GM21576 (cell line): ENCODE data around the gene USP33.
A peak's percentile ranks its signal among the peaks of the same experiment; 100 is the strongest.
"Not testable (repeated sequence)": the region's sequence is repeated elsewhere in the genome, so short reads cannot be mapped to it uniquely, and the experiment has no call there.

Experiments
- ATAC-seq: cut with Tn5 transposase; IDR thresholded peaks from one replicate; pipeline ENCODE4 v1.9.1; 2021; ENCODE audit warnings: mild to moderate bottlenecking, moderate library complexity; ENCODE audit not compliant: unreplicated experiment

The USP33 gene

DNA sequence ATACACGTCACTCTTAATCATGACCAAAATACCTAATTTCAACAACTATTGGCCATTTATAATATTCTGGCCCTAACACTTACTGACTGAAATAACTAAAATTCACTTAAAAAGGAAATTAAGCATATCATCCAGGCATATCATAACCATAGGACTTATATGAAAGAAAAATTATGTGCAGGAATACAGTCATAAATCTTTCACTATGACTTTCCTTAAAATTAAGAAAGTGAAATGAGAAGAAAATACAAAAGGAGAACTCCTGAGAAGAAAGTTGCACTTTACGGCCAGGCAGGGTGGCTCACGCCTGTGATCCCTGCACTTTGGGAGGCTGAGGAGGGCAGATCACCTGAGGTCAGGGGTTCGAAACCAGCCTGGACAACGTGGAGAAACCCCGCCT, 86.6 kb downstream of the USP33 start:
- ATAC-seq = no peak

DNA sequence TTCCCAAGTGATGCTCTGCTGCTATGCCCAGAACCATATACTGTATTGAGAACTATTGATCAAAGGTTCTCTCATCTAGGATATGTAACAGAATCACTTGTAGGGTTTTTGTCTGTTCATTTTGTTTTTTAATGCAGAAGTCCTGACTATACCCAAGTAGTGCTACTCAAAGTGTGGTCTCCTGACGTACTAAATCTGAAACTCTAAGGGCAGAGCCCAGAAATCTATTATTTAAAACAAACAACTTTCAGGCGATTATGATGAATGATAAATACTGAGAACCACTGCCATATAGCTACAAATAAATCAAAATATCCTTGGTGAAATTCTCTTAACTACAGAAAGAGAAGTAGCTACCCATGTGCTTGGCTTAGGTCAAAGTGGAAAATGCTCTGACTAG, 87.3 kb downstream of the USP33 start:
- ATAC-seq = peak; percentile 36

DNA sequence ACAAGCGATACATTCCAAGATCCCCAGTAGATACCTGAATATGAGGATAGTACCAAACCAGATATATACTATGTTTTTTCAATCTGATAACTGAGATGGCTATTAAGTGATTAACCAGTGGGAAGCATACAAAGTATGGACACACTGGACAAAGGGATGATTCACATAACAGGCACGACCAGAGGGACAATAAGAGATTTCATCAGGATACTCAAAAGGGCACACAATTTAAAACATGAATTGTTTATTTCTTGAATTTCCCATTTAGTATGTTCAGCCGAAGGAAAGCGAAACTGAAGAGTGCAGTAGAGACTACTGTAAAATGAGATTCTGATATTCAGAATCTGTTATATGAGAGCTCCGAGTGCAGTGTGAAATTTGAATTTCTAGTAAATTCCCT, 87.8 kb downstream of the USP33 start:
- peak; percentile 35 for ATAC-seq

DNA sequence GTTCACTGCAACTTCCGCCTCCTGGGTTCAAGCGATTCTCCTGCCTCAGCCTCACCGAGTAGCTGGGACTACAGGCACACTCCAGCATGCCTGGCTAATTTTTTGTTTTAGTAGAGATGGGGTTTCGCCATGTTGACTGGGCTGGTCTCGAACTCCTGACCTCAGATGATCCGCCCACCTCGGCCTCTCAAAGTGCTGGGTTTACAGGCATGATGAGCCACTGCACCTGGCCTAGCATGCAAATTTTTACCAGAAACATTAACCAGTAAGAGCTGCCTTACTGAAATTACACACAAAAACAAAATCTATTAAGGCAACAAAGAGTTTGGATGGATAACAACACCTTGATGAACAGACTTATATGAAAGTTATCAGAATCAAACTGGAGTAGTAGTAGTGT, 89.3 kb downstream of the USP33 start:
- ATAC-seq = no peak

DNA sequence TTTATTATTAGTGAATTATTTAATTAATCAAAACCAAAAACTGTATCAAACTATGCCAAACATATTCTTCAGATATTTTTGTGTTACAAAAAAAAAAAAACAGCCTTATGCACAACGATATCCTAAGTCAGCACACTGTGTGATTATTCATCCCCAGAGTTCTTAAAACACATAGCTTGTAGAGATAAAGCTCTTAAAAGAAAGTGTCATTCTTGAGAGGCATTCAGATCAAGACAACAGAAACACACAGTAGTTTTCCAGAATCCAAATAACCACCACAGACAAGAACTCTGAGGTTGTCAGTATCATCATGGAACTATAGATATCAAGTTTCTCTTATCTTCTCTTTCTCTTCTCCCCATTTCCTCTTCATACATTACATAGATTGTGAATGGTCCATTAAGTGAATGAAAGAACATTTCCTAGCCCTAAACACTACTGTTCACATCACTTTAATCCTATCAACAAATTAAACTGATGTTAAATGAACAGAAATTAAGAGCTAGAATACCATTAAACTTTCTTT, 90.7 kb downstream of the USP33 start:
- ATAC-seq = no peak

DNA sequence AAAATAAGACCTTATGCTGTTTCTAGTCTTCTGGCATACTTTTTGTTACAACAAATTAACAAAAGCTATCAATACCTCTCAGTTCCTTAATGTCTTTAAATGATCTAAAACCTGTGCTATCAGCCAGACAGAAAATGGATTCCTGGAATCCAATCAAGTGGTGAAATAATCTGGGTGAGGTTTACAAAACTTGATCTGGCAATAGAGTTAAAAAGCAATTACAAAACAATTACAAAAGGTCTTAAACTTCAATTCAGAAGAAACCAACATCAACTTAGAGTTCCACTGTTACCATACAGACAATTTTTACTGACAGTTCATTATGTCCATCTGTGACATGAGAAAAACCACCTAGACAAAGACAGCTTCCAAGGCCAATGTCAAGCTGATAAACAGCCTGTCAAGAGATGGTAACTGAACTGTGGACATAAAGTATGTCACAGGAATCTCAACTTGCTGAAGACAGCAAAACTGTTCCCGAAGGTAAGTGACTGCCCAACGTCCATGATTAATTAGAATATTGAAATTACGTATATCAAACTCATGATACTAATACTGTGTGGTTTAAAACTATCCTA, 94.6 kb downstream of the USP33 start:
- no peak for ATAC-seq

DNA sequence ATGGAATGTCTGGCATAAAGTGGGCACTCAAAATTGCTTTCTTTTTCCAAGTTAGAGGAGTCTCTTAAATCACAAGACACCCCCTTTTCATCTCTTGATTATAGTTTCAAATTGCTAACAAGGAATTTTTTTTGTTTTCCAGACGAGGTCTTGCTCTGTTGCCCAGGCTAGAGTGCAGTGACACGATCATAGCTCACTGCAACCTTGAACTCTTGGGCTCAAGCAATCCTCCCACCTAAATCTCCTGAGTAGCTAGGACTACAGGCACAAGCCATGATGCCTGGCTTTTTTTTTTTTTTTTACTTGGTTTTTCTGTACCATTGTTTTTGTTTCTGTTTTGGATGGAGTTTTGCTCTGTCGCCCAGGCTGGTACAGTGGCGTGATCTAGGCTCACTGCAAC, 98.0 kb downstream of the USP33 start:
- ATAC-seq = no peak

DNA sequence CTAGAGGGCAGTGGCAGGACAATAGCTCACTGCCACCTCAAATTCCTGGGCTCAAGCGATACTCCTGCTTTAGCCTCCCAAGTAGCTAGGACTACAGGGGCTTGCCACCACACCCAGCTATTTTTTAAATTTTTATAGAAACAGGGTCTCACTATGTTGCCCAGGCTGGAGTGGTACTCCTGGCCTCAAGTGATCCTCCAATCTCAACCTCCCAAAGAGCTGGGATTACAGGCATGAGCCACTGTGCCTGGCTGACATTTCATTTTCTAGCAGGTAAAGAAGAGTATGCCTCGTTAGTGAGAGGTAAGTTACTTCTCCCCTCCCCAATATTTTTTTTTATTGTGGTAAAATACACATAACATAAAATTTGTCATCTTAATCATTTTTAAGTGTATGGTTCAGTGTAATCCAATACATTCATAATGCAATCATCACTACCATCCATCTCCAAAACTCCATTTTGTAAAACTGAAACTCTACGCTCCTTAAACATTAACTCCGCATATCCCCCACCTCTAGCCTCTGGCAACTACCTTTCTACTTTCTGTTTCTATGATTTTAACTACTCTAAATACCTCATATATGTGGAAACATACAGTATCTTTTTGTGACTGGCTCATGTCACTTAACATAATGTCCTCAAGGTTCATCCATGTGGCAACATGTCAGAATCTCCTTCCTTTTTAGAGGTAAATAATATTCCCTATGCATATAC, 99.6 kb downstream of the USP33 start:
- ATAC-seq = no peak

DNA sequence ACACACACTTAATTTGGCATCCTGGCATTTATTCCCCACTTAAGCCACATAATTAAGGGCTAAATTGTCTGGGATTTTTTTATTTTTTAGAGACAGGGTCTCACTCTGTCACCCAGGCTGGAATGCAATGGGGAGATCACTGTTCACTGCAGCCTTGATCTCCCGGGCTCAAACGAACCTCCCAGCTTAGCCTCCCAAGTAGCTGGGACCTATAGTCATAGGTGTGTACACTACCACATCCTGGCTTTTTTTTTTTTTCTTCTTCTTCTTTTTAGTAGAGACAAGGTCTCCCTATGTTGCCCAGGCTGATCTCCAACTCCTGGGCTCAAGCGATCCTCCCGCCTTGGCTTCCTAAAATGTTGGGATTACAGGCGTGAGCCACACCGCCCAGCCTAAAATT, 101.4 kb downstream of the USP33 start:
- no peak for ATAC-seq

DNA sequence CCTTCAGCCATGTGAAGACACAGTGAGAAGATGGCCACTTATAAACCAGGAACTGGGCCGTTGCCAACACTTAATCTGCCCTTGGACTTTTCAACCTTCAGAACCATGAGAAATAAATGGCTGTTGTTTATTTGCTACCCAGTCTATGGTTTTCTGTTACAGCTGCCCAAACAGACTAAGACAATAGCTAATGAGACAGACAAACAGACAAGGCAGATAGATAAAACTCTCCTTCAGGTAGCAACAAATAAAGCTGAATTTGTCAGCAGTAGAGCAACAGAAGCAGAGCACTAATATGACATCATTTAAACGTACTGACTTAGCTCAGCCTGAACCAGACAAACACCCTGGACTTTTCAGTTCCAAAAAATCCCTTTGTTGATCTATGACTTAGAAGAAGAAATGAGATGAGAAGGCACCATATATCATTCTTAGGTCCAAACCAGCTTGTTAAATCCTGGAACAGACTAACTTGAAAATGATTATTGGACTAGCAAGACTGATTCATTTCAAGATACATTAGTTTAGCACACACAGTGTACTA, 104.1 kb downstream of the USP33 start:
- ATAC-seq = no peak

DNA sequence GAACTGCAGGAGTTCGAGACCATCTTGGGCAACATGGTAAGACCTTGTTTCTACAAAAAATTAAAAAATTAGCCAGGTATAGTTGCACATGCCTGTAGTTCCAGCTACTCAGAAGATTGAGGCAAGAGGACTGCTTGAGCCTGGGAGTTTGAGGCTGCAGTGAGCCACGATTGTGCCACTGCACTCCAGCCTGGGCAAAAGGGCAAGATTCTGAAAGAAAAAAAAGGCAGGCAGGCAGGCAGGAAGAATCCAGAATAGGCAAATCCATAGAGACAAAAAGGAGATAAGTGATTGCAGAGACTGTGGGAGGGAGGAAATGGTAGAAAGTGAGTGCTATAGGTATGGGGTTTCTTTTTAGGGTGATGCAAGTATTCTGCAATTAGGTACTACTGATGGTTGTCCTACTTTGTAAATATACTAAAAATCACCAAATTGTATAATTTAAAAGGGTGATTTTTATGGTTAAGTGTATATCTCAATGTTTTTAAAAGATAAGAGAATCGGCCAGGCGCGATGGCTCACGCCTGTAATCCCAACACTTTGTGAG, 106.6 kb downstream of the USP33 start:
- no peak for ATAC-seq

DNA sequence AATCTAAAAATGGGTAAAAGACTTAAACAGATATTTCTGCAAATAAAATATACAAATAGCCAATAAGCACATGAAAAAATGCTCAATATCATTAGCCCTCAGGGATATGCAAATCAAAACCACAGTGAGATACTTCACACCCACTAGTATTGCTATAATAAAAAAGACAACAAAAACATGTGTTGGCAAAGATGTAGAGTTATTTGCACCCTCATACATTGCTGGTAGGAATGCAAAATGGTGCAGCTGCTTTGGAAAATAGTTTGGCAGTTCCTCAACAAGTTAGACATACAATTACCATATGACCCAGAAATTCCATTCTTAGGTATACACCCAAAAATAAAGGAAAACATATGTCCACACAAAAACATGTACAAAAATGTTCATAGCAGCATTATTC, 107.4 kb downstream of the USP33 start:
- no peak for ATAC-seq

DNA sequence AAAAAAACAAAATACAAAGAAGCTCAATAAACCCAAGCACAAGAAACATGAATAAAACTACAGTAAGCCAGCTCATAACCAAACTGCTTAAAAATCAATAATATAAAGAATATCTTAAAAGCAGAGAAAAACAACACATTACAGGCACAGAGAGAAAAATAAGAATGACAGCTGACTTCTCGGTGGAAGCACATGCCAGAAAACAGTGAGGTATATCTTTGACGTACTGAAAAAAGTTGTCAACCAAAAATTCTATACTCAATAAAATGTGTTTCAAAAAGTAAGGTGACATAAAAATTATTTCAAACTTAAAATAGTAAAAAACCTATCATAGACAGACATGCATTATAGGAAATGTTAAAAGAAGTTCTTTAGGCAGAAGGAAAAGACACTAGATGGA, 110.5 kb downstream of the USP33 start:
- no peak for ATAC-seq

DNA sequence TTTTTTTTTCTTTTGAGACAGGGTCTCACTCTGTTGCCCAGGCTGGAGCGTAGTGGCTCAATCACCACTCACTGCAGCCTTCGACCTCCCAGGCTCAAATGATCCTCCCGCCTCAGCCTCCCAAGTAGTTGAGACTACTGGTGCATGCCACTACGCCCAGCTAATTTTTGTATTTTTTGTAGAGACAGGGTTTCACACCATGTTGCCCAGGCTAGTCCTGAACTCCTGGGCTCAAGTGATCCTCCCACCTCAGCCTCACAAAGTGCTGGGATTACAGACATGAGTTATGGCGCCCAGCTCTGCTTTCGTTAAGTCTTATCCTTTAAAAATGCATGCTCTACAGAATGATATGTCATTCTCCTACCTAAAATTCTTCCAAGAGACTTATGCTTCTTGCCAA, 113.4 kb downstream of the USP33 start:
- not testable (repeated sequence) for ATAC-seq
